GM10248 (cell line): ENCODE results near the gene FGFRL1.
"Not testable (repeated sequence)": the region's sequence is repeated elsewhere in the genome, so short reads cannot be mapped to it uniquely, and the experiment has no call there.

Experiments
- CTCF ChIA-PET: fragments of 300-600 bp; sonication (Branson Sonifier 250); formaldehyde crosslinking; extraction: SDS; loops from one replicate; lab custom pipeline; 2021; ENCODE audit warnings: antibody characterized with exemption; lab: Yijun Ruan, JAX
- POLR2A ChIA-PET: fragments of 350-650 bp; sonication (Branson Sonifier 250); formaldehyde crosslinking; extraction: SDS; loops from one replicate; lab custom pipeline; 2020; ENCODE audit warnings: antibody characterized with exemption; lab: Yijun Ruan, JAX
- DNase-seq: peaks from one replicate; pipeline ENCODE4 v3.0.0; 2012; ENCODE audit errors: extremely low spot score
- CTCF ChIP-seq: IDR thresholded peaks from 2 replicates; pipeline ENCODE4 v1.5.1; 2012; ENCODE audit warnings: mild to moderate bottlenecking, low read depth; ENCODE audit errors: extremely low read depth, missing control alignments, control extremely low read depth

The FGFRL1 gene

GRCh38 chr4:1043162-1043561 is 31.7 kb downstream of the FGFRL1 start:
- no peak for DNase-seq
- CTCF ChIA-PET, result no interaction called here
- no peak for TF ChIP-seq CTCF
- POLR2A ChIA-PET, result no interaction called here

GRCh38 chr4:1043651-1044468 is 32.4 kb downstream of the FGFRL1 start:
- CTCF ChIA-PET, result no interaction called here
- POLR2A ChIA-PET, result no interaction called here
- TF ChIP-seq CTCF, result no peak
- no peak for DNase-seq

GRCh38 chr4:1044469-1045192 is 33.2 kb downstream of the FGFRL1 start:
- ChIA-PET CTCF (no interaction called here), POLR2A (no interaction called here)
- no peak for DNase-seq
- no peak for TF ChIP-seq CTCF

- POLR2A ChIA-PET, result no interaction called here
- no peak for TF ChIP-seq CTCF
- no peak for DNase-seq
- CTCF ChIA-PET, result no interaction called here
Measured at GRCh38 chr4:1045193-1045594, 33.8 kb downstream of the FGFRL1 start.

GRCh38 chr4:1045595-1046201 is 34.3 kb downstream of the FGFRL1 start:
- POLR2A ChIA-PET, result no interaction called here
- CTCF ChIA-PET, result no interaction called here
- DNase-seq, result no peak
- no peak for TF ChIP-seq CTCF

- CTCF ChIA-PET, POLR2A ChIA-PET, DNase-seq: not testable (repeated sequence)
Measured at GRCh38 chr4:1046581-1047011, 35.2 kb downstream of the FGFRL1 start.
